SK-N-SH (cell line): ENCODE results near the gene MADD. TPM values are rescaled to one million over a fixed set of nuclear protein-coding genes. Genes with fewer than 3 reads are reported as not detected.

Source experiments
- CTCF ChIA-PET: fragments of 300-600, 350-600 bp; formaldehyde crosslinking; extraction: SDS; loops from one replicate; lab custom pipeline; 2021; lab: Yijun Ruan, JAX
- POLR2A ChIA-PET: fragments of 350-600 bp; sonication (Branson Sonifier 250); formaldehyde crosslinking; extraction: SDS; loops from one replicate; lab custom pipeline; 2020; ENCODE audit warnings: antibody characterized with exemption, inconsistent platforms; lab: Yijun Ruan, JAX
- DNase-seq: peaks from one replicate; pipeline ENCODE4 v3.0.0; 2012
- H2AFZ ChIP-seq: fragments of 200-600 bp; sonication (generic); 2 replicates; pipeline ENCODE4 v1.8.1; 2016; ENCODE audit warnings: antibody characterized with exemption, mild to moderate bottlenecking, low read depth
- H3F3A ChIP-seq: fragments of 200-600 bp; sonication (generic); replicated peaks from 2 replicates; pipeline ENCODE3; 2016; ENCODE audit warnings: antibody characterized with exemption, mild to moderate bottlenecking; ENCODE audit not compliant: insufficient read depth
- H3K27ac ChIP-seq, 2 experiments: fragments of 200-500 bp in 1 of 2; fragments of 200-600 bp in 1 of 2; sonication (Bioruptor generic) in 1 of 2; sonication (generic), shearing (Covaris generic) in 1 of 2; 2 replicates each; pipeline versions ENCODE4 v1.5.1 to v1.6.1; 2014 to 2016; ENCODE audit warnings: low read depth in 2 of 2, inconsistent platforms in 1 of 2, low read length in 1 of 2, mild to moderate bottlenecking in 1 of 2, mixed read lengths in 1 of 2
- H3K27me3 ChIP-seq: fragments of 200-600 bp; sonication (generic), shearing (Covaris generic); 2 replicates; pipeline ENCODE4 v1.6.1; 2016; ENCODE audit warnings: mixed run types; ENCODE audit not compliant: insufficient read depth
- H3K36me3 ChIP-seq, 2 experiments: fragments of 200-500 bp in 1 of 2; fragments of 200-600 bp in 1 of 2; sonication (Bioruptor generic) in 1 of 2; sonication (generic) in 1 of 2; replicated peaks in 1 of 2; 2 replicates each; pipeline versions ENCODE3 to v1.5.1; 2014 to 2016; ENCODE audit warnings: low read length in 1 of 2, mild to moderate bottlenecking in 1 of 2; ENCODE audit not compliant: insufficient read depth in 2 of 2, control insufficient read depth in 1 of 2
- H3K4me1 ChIP-seq, 2 experiments: fragments of 200-500 bp in 1 of 2; fragments of 200-600 bp in 1 of 2; sonication (Bioruptor generic) in 1 of 2; sonication (generic), shearing (Covaris generic) in 1 of 2; 2 replicates each; pipeline versions ENCODE4 v1.5.1 to v1.6.1; 2014 to 2016; ENCODE audit warnings: low read depth in 1 of 2, low read length in 1 of 2, mixed run types in 1 of 2; ENCODE audit not compliant: insufficient read depth in 2 of 2, control insufficient read depth in 1 of 2
- H3K4me2 ChIP-seq: fragments of 200-600 bp; sonication (generic), shearing (Covaris generic); 2 replicates; pipeline ENCODE4 v1.6.1; 2017; ENCODE audit warnings: mixed run types
- H3K4me3 ChIP-seq, 2 experiments: fragments of 200-500 bp in 1 of 2; fragments of 200-600 bp in 1 of 2; sonication (Bioruptor generic) in 1 of 2; sonication (generic), shearing (Covaris generic) in 1 of 2; 2 replicates each; pipeline versions ENCODE4 v1.5.1 to v1.8.1; 2014 to 2016; ENCODE audit warnings: low read depth in 2 of 2, inconsistent platforms in 1 of 2, low read length in 1 of 2, mild to moderate bottlenecking in 1 of 2, mixed read lengths in 1 of 2, moderate library complexity in 1 of 2
- H3K79me2 ChIP-seq: fragments of 200-600 bp; sonication (generic); 2 replicates; pipeline ENCODE4 v1.8.1; 2017; ENCODE audit warnings: mild to moderate bottlenecking; ENCODE audit not compliant: insufficient read depth
- H3K9ac ChIP-seq: fragments of 200-600 bp; sonication (generic); 2 replicates; pipeline ENCODE4 v1.6.1; 2017; ENCODE audit warnings: mixed run types
- H3K9me2 ChIP-seq: fragments of 200-600 bp; sonication (generic); 2 replicates; pipeline ENCODE4 v1.6.1; 2017; ENCODE audit warnings: mixed run types
- H3K9me3 ChIP-seq: fragments of 200-600 bp; sonication (generic); 2 replicates; pipeline ENCODE4 v1.6.1; 2017; ENCODE audit warnings: mixed run types, mild to moderate bottlenecking, moderate library complexity
- H4K20me1 ChIP-seq: fragments of 200-600 bp; sonication (generic); 2 replicates; pipeline ENCODE4 v1.6.1; 2017; ENCODE audit warnings: mild to moderate bottlenecking, mixed run types; ENCODE audit not compliant: insufficient read depth
- FOXJ3 ChIP-seq: sonication (generic); formaldehyde crosslinking; IDR thresholded peaks from 2 replicates; pipeline ENCODE4 v1.5.1; 2020; ENCODE audit warnings: mild to moderate bottlenecking, missing genetic modification reagents
- FOXM1 ChIP-seq: IDR thresholded peaks from 2 replicates; pipeline ENCODE4 v1.4.0; 2012; ENCODE audit warnings: low read depth, mild to moderate bottlenecking
- MEF2A ChIP-seq: IDR thresholded peaks from 2 replicates; pipeline ENCODE4 v1.4.0; 2012; ENCODE audit warnings: low read depth, borderline replicate concordance
- MXI1 ChIP-seq: IDR thresholded peaks from 2 replicates; pipeline ENCODE4 v1.6.1; 2012; ENCODE audit warnings: mild to moderate bottlenecking, low read depth, low read length, improper control_type of control experiment
- POLR2AphosphoS5 ChIP-seq: IDR thresholded peaks from 2 replicates; pipeline ENCODE4 v1.6.1; 2012; ENCODE audit warnings: low read depth, low read length
- SMC3 ChIP-seq: IDR thresholded peaks from 2 replicates; pipeline ENCODE4 v1.6.1; 2012; ENCODE audit warnings: low read depth, low read length, improper control_type of control experiment
- TCF12 ChIP-seq: IDR thresholded peaks from 2 replicates; pipeline ENCODE4 v1.4.0; 2012
- WGBS: methylation state at CpG from one replicate; pipeline ENCODE4 v1.1.6; 2017; ENCODE audit warnings: low lambda C conversion rate; 5-methylcytosine and 5-hydroxymethylcytosine counted together
- polyA plus RNA-seq, 3 experiments: library from polyadenylated mRNA; depleted of rRNA; stranded (reverse); fragments of >200 nt; gene quantifications; 2 replicates each; pipeline ENCODE4 v1.2.3, GENCODE V29; 2012
- TF ChIP-seq, protein P1 (sequence below): fragments of 150-350 bp; IDR thresholded peaks from 2 replicates; pipeline ENCODE4 v1.6.1; 2017; ENCODE audit warnings: antibody characterized with exemption, low read length, low read depth, borderline replicate concordance
- TF ChIP-seq, protein P2 (sequence below): fragments of 200-600 bp; sonication (generic); IDR thresholded peaks from 2 replicates; pipeline ENCODE4 v1.6.1; 2017; ENCODE audit warnings: antibody characterized with exemption, mild to moderate bottlenecking, moderate library complexity
- TF ChIP-seq, protein P3 (sequence below): IDR thresholded peaks from 2 replicates; pipeline ENCODE4; 2012
- TF ChIP-seq, protein P4 (sequence below): IDR thresholded peaks from 2 replicates; pipeline ENCODE4 v1.4.0; 2012; ENCODE audit warnings: low read depth, borderline replicate concordance
- TF ChIP-seq, protein P5 (sequence below): fragments of 150-350 bp; IDR thresholded peaks from 2 replicates; pipeline ENCODE4 v1.6.1; 2016; ENCODE audit warnings: mild to moderate bottlenecking, low read depth, low read length

MADD gene
- polyA plus RNA-seq, 1 of the 3 experiments (the other 2 are of a cell fraction): 16.4 TPM

DNA sequence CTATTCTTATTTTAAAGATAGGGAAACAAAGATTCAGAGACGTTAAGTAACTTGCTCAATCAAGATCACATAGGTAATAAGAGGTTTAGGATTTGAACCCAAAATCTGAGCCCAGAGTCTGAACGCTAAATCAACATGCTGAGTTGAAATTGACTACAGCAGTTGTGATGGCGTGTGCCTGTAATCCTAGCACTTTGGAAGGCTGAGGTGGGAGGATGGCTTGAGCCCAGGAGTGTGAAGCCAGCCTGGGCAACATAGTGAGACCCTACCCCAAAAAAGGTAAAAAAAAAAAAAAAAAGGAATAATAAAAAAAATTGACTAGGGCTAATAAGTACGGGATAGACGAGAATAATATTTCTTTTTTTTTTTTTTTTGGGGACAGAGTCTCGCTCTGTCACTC is 13.6 kb upstream of the MADD start:
- Histone ChIP-seq H4K20me1 (no peaks in the 10 kb centered on the region), H3K9me2 (no peaks in the 10 kb centered on the region), H3K4me3 (no peak overlapping the region), H3K36me3 (no peaks in the 10 kb centered on the region), H3K9me3 (no peaks in the 10 kb centered on the region), H3K4me1 (peaks cover 18 to 23% of the 10 kb centered on the region in 2 experiments; a peak in 2 of 4 replicates), H3K27me3 (no peaks in the 10 kb centered on the region), H3K27ac (no peak overlapping the region), H3F3A (no peaks in the 10 kb centered on the region), H3K9ac (no peak overlapping the region), H2AFZ (no peak overlapping the region), H3K79me2 (no peaks in the 10 kb centered on the region), H3K4me2 (no peak overlapping the region)
- DNase-seq: no peak
- POLR2A ChIA-PET: no interaction called here
- CTCF ChIA-PET: interaction anchor here (1.0 to 5.8 kb wide), 3 partner anchors 8 to 78 kb away, joined by 4 to 78 read pairs (median 35); partner anchors contain the start of genes ACP2 and ARFGAP2
- no peak for TF ChIP-seq MEF2A
- TF ChIP-seq, protein P1, sequence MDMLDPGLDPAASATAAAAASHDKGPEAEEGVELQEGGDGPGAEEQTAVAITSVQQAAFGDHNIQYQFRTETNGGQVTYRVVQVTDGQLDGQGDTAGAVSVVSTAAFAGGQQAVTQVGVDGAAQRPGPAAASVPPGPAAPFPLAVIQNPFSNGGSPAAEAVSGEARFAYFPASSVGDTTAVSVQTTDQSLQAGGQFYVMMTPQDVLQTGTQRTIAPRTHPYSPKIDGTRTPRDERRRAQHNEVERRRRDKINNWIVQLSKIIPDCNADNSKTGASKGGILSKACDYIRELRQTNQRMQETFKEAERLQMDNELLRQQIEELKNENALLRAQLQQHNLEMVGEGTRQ: no peak
- TF ChIP-seq POLR2AphosphoS5: no peak
- TF ChIP-seq, protein P2, sequence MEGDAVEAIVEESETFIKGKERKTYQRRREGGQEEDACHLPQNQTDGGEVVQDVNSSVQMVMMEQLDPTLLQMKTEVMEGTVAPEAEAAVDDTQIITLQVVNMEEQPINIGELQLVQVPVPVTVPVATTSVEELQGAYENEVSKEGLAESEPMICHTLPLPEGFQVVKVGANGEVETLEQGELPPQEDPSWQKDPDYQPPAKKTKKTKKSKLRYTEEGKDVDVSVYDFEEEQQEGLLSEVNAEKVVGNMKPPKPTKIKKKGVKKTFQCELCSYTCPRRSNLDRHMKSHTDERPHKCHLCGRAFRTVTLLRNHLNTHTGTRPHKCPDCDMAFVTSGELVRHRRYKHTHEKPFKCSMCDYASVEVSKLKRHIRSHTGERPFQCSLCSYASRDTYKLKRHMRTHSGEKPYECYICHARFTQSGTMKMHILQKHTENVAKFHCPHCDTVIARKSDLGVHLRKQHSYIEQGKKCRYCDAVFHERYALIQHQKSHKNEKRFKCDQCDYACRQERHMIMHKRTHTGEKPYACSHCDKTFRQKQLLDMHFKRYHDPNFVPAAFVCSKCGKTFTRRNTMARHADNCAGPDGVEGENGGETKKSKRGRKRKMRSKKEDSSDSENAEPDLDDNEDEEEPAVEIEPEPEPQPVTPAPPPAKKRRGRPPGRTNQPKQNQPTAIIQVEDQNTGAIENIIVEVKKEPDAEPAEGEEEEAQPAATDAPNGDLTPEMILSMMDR: no peak
- TF ChIP-seq MXI1: no peak
- TF ChIP-seq, protein P3, sequence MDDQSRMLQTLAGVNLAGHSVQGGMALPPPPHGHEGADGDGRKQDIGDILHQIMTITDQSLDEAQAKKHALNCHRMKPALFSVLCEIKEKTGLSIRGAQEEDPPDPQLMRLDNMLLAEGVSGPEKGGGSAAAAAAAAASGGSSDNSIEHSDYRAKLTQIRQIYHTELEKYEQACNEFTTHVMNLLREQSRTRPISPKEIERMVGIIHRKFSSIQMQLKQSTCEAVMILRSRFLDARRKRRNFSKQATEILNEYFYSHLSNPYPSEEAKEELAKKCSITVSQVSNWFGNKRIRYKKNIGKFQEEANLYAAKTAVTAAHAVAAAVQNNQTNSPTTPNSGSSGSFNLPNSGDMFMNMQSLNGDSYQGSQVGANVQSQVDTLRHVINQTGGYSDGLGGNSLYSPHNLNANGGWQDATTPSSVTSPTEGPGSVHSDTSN: no peak
- TF ChIP-seq, protein P4, sequence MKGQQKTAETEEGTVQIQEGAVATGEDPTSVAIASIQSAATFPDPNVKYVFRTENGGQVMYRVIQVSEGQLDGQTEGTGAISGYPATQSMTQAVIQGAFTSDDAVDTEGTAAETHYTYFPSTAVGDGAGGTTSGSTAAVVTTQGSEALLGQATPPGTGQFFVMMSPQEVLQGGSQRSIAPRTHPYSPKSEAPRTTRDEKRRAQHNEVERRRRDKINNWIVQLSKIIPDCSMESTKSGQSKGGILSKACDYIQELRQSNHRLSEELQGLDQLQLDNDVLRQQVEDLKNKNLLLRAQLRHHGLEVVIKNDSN: no peak
- TF ChIP-seq TCF12: no peak
- TF ChIP-seq, protein P5, sequence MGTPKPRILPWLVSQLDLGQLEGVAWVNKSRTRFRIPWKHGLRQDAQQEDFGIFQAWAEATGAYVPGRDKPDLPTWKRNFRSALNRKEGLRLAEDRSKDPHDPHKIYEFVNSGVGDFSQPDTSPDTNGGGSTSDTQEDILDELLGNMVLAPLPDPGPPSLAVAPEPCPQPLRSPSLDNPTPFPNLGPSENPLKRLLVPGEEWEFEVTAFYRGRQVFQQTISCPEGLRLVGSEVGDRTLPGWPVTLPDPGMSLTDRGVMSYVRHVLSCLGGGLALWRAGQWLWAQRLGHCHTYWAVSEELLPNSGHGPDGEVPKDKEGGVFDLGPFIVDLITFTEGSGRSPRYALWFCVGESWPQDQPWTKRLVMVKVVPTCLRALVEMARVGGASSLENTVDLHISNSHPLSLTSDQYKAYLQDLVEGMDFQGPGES: no peak
- no peak for TF ChIP-seq FOXM1
- TF ChIP-seq SMC3: no peak
- no peak for TF ChIP-seq FOXJ3 (CRISPR knock-in tag)
- WGBS: 94% methylated on average over 6 of the region's 6 CpGs
